Measurements from ENCODE around the gene CRYL1. TPM values are rescaled to one million over a fixed set of nuclear protein-coding genes. Genes with fewer than 3 reads are reported as not detected.

Gene CRYL1
- total RNA-seq, 1 donor from 2014 or later = 9.4 TPM

DNA sequence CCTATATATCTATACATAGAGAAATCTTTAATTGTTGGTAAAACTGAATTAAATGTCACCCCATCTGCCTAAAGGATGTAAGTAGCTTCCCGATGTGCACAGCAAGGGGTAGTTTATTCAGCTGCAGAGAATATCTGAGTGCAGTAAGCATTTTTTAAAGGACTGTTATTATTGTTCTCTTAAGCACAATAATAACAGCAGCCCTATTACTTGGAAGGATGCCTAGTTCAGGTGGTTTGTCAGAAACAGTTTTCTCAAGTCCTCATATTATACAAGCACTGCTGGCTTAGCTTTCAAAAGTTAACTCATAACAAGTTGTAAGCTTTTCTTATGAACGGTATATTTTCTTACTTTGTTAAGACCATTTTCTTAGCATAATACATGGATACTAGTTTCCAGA, 142.6 kb downstream of the CRYL1 start:
- DNase-seq (ENCODE audit: low read depth) = no peak

DNA sequence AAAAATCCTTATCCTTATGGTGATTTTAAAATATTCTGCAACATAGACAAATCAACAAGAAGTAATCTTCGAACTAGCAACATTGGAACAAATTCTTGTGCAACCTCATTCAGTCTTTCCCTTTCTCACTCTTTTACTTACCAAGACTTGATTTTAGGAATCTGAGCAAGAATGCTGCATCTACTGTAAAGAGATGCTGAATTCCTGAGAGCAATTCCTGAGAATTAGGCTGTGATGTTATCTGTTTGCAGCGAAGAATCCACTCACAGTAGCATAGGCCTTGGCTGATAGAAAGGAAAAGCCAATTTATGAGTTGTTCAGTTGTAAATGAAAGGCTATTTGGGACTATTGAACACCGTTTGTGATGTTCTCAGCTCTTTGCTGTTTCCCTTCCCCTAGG, 144.3 kb downstream of the CRYL1 start:
- DNase-seq (ENCODE audit: low read depth) = no peak

- DNase-seq (ENCODE audit: low read depth) = peak; percentile 27
These were observed 146.9 kb downstream of the CRYL1 start for GRCh38 chr13:20378721-20379120.

GRCh38 chr13:20377720-20378119, 147.9 kb downstream of the CRYL1 start:
- no peak for DNase-seq (ENCODE audit: low read depth)

DNA sequence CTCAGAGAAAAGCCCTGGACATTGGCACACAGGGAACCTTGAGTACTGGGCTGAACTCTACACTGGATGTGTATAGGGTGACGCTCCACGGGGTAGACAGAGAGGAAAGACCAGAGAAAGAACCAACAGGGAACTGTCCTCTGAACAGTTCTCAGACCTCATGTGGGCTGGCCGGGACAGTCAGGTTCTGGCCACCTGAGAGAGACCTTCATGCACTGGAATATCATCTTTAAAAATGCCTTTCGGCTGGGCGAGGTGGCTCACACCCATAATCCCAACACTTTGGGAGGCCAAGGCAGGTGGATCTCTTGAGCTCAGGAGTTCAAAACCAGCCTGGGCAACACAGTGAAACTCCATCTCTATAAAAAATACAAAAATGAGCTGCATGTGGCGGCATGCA, 149.8 kb downstream of the CRYL1 start:
- no peak for DNase-seq (ENCODE audit: low read depth)

DNA sequence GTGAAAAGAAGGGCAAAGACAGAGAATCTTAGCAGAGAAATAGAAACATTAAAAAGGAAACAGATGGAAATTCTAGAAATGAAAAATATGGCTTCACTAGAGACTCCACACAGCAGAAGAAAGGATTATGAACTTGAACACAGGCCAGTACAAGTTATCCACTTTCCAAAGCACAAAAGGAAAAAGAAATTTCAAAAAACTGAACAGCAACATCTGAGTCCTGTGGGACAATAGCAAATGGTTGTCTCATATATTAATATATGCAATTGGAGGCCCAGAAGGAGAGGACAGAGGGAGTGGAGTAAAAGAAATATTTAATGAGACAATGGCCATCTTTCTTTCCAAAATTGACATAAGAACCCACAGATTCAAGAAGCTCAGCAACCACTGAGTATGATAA, 151.8 kb downstream of the CRYL1 start:
- no peak for DNase-seq (ENCODE audit: low read depth)

DNA sequence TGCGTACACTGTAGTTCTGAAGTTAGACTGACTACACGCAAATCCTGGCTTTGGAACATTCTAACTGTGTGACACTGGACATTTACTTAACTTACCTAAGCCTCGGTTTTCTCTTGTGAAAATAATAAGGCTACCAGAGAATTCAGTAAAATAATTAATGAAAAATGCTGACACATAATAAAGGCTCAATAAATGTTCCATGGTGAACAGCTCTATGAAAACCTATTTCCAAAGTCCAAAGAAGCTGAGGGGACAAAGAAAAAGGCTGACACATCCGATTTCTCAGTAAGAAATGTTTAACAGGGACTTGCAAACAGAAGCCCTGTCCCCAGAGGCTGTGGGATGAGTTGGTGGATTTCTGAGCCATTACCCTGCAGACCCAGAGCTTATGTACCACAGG, 153.8 kb downstream of the CRYL1 start:
- DNase-seq (ENCODE audit: low read depth) = no peak

DNA sequence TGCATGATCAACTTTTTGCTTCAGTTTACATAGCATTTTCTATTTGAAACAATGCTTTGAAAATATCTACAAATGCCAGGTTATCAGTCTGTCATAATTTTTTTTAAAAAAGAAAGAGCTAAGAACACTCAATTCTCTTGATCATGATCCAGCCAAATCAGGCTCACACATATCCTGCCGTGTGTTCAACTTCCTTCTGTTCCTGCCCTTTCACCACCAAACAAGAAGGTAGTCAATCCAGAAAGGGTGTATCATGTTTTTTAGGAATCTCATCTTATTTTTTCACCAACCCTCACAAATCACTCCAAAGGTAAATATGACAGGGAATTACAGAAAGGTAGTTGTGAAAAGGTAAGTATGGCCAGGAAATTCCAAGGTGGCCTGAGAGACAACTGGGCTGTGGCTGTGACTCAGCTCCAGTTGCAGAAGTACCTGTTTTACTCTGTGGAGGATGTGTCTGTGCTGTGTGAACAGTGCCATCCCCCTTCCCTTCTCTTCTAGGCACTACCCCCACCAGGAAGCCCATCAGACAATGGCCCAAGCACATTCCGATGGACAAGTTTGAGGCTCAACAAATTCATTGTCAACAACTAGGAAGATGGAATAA, 154.7 kb downstream of the CRYL1 start:
- no peak for DNase-seq (ENCODE audit: low read depth)

DNA sequence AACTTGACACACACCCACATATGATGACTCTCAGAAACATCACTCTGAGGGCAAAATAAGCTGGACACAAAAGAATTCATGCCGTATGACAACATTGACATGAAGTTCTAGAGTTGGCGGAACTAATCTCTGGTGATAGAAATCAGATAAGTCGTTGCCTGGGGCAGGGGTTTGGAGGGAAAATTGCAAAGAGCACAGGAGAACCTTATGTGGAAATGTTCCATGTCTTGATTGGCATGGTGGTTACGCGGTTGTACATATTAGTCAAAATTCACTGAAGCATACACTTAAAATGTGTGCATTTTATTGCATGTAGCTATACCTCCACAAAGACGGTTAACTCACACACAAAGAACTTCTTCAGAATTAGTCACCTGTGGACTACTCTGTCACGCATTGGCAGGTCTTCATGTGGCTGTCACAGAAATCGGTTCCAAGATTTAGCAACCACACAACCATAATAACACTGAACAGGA, 155.7 kb downstream of the CRYL1 start:
- DNase-seq (ENCODE audit: low read depth) = no peak

- DNase-seq (ENCODE audit: low read depth) = no peak
These were observed 159.6 kb downstream of the CRYL1 start for GRCh38 chr13:20366056-20366455.

GRCh38 chr13:20363603-20364002, 162.1 kb downstream of the CRYL1 start:
- no peak for DNase-seq (ENCODE audit: low read depth)

- DNase-seq (ENCODE audit: low read depth) = no peak
These were observed 162.5 kb downstream of the CRYL1 start for GRCh38 chr13:20363172-20363571.

- no peak for DNase-seq (ENCODE audit: low read depth)
These were observed 163.1 kb downstream of the CRYL1 start for GRCh38 chr13:20362484-20363041.

- no peak for DNase-seq (ENCODE audit: low read depth)
These were observed 164.7 kb downstream of the CRYL1 start for GRCh38 chr13:20360835-20361412.

DNA sequence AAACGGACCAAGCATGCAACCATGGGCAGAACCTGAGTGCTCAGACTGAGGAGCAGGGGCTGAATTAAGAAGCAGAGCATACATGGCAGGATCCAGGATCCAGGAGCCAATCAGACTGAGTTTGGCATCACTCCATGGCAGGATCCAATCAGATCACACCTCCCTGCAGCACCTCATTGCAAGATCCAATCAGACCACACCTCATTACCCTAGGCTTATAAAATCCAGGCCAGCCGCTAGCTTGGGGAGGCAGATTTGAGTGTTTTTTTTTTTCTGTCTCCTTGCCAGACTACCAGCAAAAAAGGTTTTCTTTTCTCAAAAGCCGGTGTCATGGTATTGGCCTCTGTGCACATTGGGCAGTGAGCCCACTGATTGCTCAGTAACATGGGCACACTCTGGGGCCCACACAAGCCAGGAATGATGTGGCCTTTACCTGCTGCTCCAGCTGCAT, 165.6 kb downstream of the CRYL1 start:
- DNase-seq (ENCODE audit: low read depth) = peak; percentile 16

DNA sequence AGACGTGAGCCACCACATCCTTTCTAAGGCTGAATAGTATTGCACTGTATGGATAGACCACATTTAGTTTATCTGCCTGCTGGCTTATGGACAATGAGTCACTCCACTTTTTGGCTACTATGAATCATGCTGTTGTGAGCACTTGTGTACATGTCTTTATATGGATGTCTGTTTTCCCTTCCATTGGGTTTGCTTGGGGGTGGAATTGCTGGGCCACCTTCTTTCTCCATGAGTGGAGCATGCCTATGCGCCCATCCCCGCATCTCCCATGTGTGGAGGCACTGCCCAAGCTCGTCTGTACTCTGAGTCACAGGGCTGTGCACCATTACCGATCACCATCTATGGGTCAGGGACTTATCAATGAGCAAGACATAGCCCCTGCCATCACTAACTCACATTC, 166.3 kb downstream of the CRYL1 start:
- peak; percentile 54 for DNase-seq (ENCODE audit: low read depth)

DNA sequence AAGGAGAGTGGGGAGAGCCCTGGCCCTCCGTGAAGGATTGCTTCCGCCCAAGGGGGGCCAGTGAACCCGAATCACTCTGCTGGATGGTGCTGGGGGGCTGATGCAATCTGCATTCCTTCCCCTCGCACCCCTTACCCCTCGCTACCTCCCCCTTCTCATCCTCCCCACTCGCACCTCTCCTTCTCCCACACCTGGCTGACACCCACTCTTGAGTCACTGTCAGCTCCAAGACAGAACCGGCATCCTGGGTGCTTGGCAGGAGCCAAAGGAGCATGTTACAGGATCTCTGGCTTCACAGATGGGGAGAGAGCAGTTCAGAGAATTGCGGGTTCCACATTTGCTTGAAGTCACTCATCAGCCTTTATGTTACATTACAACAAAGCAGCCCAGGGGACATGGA, 167.6 kb downstream of the CRYL1 start:
- DNase-seq (ENCODE audit: low read depth) = no peak

- DNase-seq (ENCODE audit: low read depth) = no peak
These were observed 169.2 kb downstream of the CRYL1 start for GRCh38 chr13:20356444-20356843.

GRCh38 chr13:20354722-20355121, 170.9 kb downstream of the CRYL1 start:
- DNase-seq (ENCODE audit: low read depth) = no peak

GRCh38 chr13:20353973-20354372, 171.7 kb downstream of the CRYL1 start:
- no peak for DNase-seq (ENCODE audit: low read depth)

All from myocyte (in vitro differentiated cells).